ENCODE results near the gene GOT1. TPM values are rescaled to one million over a fixed set of nuclear protein-coding genes. Genes with fewer than 3 reads are reported as not detected.

The GOT1 gene
- total RNA-seq, 1 donor from 2014 or later, result 140 TPM

GRCh38 chr10:99360934-99361333, 69.5 kb downstream of the GOT1 start:
- DNase-seq (ENCODE audit: low spot score), result no peak

GRCh38 chr10:99358101-99358500, 72.3 kb downstream of the GOT1 start:
- DNase-seq (ENCODE audit: low spot score), result no peak

GRCh38 chr10:99357691-99358090, 72.7 kb downstream of the GOT1 start:
- no peak for DNase-seq (ENCODE audit: low spot score)

- no peak for DNase-seq (ENCODE audit: low spot score)
Measured at GRCh38 chr10:99353182-99353581, 77.2 kb downstream of the GOT1 start.

- no peak for DNase-seq (ENCODE audit: low spot score)
Measured at GRCh38 chr10:99347672-99348071, 82.8 kb downstream of the GOT1 start.

Other genes starting within 250 kb of the GOT1 start
- gene HPSE2, start 194.8 kb downstream of the GOT1 start, total RNA-seq, result 12.4 TPM
- 1.4 TPM for gene CNNM1, start 101.3 kb downstream of the GOT1 start, total RNA-seq
- 4.4 TPM for gene NKX2-3, start 102.3 kb upstream of the GOT1 start, total RNA-seq
- 42.0 TPM for gene SLC25A28, start 189.8 kb upstream of the GOT1 start, total RNA-seq
- 14.4 TPM for gene ENTPD7, start 228.9 kb upstream of the GOT1 start, total RNA-seq